Breast epithelium (tissue), 3 donors: ENCODE data around the gene SQSTM1.

Source experiments
- CTCF ChIP-seq, 3 donors: fragments of 450-650 bp; IDR thresholded peaks; one replicate each; pipeline ENCODE4 v1.5.1; 2016 to 2017; ENCODE audit warnings: antibody characterized with exemption in 3 of 3, mild to moderate bottlenecking in 3 of 3, moderate library complexity in 3 of 3
- POLR2AphosphoS5 ChIP-seq, 3 donors: sonication (generic); formaldehyde crosslinking; IDR thresholded peaks; one replicate each; pipeline ENCODE4 v1.6.1; 2017; ENCODE audit warnings: antibody characterized with exemption in 3 of 3

GRCh38 chr5:179879003-179879689, 58.4 kb downstream of the SQSTM1 start:
- no peak for TF ChIP-seq CTCF (IDR thresholded peaks at IDR 0.05)
- no peak for TF ChIP-seq POLR2AphosphoS5 (IDR thresholded peaks at IDR 0.05)
